ENCODE measurements around the gene ZBTB20. TPM values are rescaled to one million over a fixed set of nuclear protein-coding genes. Genes with fewer than 3 reads are reported as not detected.

The ZBTB20 gene
- total and polyA plus RNA-seq, 10 of the 15 experiments (the other 5 are each of a cell fraction or from before 2014, with no cell fraction given): 0.20 to 5.5 (median 2.2) TPM

- no peak for TF ChIP-seq CUX1 (IDR thresholded peaks at IDR 0.05; ENCODE audit: insufficient replicate concordance, low read depth, low read length)
Observed at GRCh38 chr3:114690911-114691310, 456.2 kb downstream of the ZBTB20 start (continued).

- FAIRE-seq (no peak), ATAC-seq (no peak), DNase-seq (ENCODE audit: low read depth, low spot score) (no peak)
- POLR2A ChIA-PET: interaction anchor here (0.6 kb wide), 1 partner anchor 10 kb away, joined by 3 read pairs; no protein-coding TSS in a partner anchor
- H3K27me3 ChIP-seq (replicated peaks in 1 of 2; ENCODE audit: control insufficient read depth in 2 of 2, insufficient read depth in 2 of 2, low read length in 1 of 2): no peaks in the 10 kb centered on the region
- H3K4me3 ChIP-seq: no peak overlapping the region
- in situ Hi-C loops (cut with MboI) (no loop called here), intact Hi-C loops (cut with micrococcal nuclease; ENCODE audit: unreplicated experiment) (no loop called here)
- RAD21 ChIA-PET (ENCODE audit: unreplicated experiment): no interaction called here
- no peak overlapping the region for H3K9ac ChIP-seq (ENCODE audit: control insufficient read depth, insufficient read depth, low read length)
- SMC1A ChIA-PET (ENCODE audit: uncharacterized antibody, unreplicated experiment): interaction anchor here (0.6 kb wide), 1 partner anchor 909 kb away, joined by 3 read pairs; no protein-coding TSS in a partner anchor
- no peaks in the 10 kb centered on the region for H3K36me3 ChIP-seq (ENCODE audit: control insufficient read depth in 2 of 2, insufficient read depth in 2 of 2, low read length in 1 of 2)
- CTCF ChIA-PET: no interaction called here
- no TSS peak for BruUV-seq (replicated peaks)
- no peaks in the 10 kb centered on the region for H3K4me1 ChIP-seq (ENCODE audit: control insufficient read depth, insufficient read depth, low read length)
- TF ChIP-seq MEF2A (IDR thresholded peaks at IDR 0.05; ENCODE audit: insufficient read depth, low read depth, low read length) (no peak), KAT2A (conservative IDR thresholded peaks at IDR 0.05; ENCODE audit: control insufficient read depth, low read depth, low read length) (no peak), YY1 (IDR thresholded peaks at IDR 0.05; ENCODE audit: low read depth, low read length) (no peak), ZNF217 (IDR thresholded peaks at IDR 0.05) (no peak), BCL3 (IDR thresholded peaks at IDR 0.05; ENCODE audit: borderline replicate concordance, insufficient read depth, low read depth, low read length, poor library complexity, severe bottlenecking) (no peak), DPF2 (IDR thresholded peaks at IDR 0.05) (no peak), CHD1 (IDR thresholded peaks at IDR 0.05; ENCODE audit: low read depth, low read length) (no peak), ZBTB40 (IDR thresholded peaks at IDR 0.05; ENCODE audit: borderline replicate concordance) (no peak)
- H3K4me2 ChIP-seq (ENCODE audit: control insufficient read depth, insufficient read depth): no peak overlapping the region
- 66% methylated on average over 3 of the region's 3 CpGs for WGBS (ENCODE audit: insufficient coverage, insufficient replicate concordance, low lambda C conversion rate, missing lambda C conversion rate)
- no peaks in the 10 kb centered on the region for H3K79me2 ChIP-seq (ENCODE audit: control insufficient read depth, insufficient read depth, low read length)
- no peaks in the 10 kb centered on the region for H4K20me1 ChIP-seq (ENCODE audit: control insufficient read depth, insufficient read depth)
- H3K9me3 ChIP-seq (replicated peaks; ENCODE audit: control insufficient read depth, insufficient read depth, low read length): no peaks in the 10 kb centered on the region
- H3K27ac ChIP-seq (ENCODE audit: control insufficient read depth, insufficient read depth): no peak overlapping the region
- H2AFZ ChIP-seq (ENCODE audit: control insufficient read depth, low read depth, low read length): no peak overlapping the region
Observed at GRCh38 chr3:114687151-114687550, 459.9 kb downstream of the ZBTB20 start.
